LNCaP clone FGC (cell line): ENCODE measurements around the gene SLC35A4.
"Not testable (repeated sequence)": the region's sequence is repeated elsewhere in the genome, so short reads cannot be mapped to it uniquely, and the experiment has no call there.

ENCODE experiments used
- DNase-seq: peaks from one replicate; pipeline ENCODE4 v3.0.0-alpha.2; 2011; ENCODE audit warnings: low read depth
- H3K4me3 ChIP-seq: 2 replicates; pipeline ENCODE4 v1.5.1; 2011; ENCODE audit warnings: mild to moderate bottlenecking, low read depth, low read length, control low read depth
- CTCF ChIP-seq: IDR thresholded peaks from 2 replicates; pipeline ENCODE4 v1.5.1; 2012; ENCODE audit warnings: mild to moderate bottlenecking; ENCODE audit not compliant: control insufficient read depth, insufficient read depth; ENCODE audit errors: extremely low read depth

The SLC35A4 gene

DNA sequence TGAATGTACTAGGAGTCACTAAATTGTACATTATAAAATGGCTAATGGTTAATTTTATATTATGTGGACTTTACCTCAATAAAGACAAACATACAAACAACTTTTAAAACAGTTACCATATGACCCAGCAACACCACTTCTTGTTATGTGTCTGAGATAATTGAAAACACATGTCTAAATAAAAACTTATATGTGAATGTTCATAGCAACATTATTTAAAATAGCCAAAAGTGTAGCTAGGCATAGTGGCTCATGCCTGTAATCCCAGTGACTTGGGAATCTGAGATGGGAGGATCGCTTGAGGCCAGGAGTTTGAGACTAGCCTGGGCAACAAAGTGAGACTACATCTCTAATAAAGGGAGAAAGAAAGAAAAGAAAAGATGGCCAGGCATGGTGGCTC, 22.9 kb downstream of the SLC35A4 start:
- DNase-seq, result no peak
- TF ChIP-seq CTCF, result no peak
- H3K4me3 ChIP-seq, result no peak overlapping the region

- H3K4me3 ChIP-seq, result no peak overlapping the region
- TF ChIP-seq CTCF, result no peak
- no peak for DNase-seq
Measured at GRCh38 chr5:140588311-140589070, 23.9 kb downstream of the SLC35A4 start.

GRCh38 chr5:140590861-140591260, 26.2 kb downstream of the SLC35A4 start:
- no peak overlapping the region for H3K4me3 ChIP-seq
- no peak for DNase-seq
- TF ChIP-seq CTCF, result no peak

DNA sequence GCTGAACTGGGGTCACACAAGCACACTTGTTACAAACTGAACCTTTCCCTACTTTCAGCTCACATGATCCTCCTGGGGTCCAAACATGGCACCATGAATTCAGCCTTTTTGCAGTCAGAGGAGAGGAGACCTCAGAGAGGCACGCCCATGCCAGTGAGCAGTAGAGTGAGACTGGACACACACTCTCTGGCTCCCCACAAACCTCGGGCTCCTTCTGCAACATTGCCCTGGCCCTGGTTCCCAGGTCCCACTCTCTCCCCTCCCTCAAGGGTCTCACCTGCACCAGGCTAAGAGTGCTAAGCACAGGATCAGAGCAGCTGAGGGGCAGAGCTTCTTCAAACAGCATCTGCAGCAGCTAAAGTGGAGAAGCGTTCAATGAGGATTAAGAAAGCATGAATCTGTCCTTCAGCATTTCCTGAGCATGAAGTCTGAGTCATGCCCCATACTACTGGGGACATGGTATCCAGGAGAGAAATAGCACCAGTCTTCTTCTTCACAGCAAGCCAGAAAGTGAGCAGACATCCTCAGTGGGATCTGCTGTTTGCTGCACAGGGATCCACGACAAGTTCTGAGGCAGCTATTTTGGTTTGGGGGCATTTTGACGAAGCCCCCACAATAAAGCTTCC, 27.2 kb downstream of the SLC35A4 start:
- no peak for DNase-seq
- no peak overlapping the region for H3K4me3 ChIP-seq
- TF ChIP-seq CTCF, result no peak

GRCh38 chr5:140593070-140593469, 28.4 kb downstream of the SLC35A4 start:
- not testable (repeated sequence) for H3K4me3 ChIP-seq, DNase-seq

GRCh38 chr5:140594169-140594568, 29.5 kb downstream of the SLC35A4 start:
- no peak for TF ChIP-seq CTCF
- no peak for DNase-seq
- H3K4me3 ChIP-seq, result no peak overlapping the region

DNA sequence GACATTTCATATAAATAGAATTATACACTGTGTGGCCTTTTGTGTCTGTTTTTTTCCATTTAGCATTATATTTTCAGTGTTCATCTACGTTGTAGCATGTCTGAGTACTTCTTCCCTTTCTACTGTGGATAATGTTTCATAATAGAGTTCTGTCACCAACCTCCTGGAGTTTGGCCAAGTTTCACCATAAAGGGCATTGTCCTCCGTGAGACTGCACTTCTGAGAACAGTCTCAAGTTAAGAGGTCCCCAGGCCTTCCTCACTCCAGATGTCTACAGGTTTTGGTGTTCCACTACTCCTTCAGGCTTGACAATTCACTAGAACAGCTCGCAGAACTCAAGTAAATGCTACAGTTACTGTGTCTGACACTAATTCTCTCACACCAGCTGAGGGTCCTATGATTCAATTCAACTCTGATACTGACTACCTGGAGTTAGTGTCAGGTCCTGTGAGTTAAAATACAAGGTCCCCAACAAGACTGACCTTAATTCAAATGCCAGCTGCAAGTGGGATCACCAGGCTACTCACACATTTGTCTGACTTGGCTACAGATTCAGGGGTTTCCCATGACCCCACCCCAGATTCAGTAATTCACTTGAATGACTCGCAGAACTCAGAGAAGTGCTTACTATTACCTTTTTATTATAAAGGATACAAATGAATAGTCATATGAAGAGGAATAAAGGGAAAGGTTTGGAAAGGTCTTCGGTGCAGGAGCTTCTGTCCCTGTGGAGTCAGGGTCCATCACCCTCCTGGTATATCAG, 31.1 kb downstream of the SLC35A4 start:
- no peak for DNase-seq
- no peak for TF ChIP-seq CTCF
- H3K4me3 ChIP-seq, result no peak overlapping the region
